ENCODE data around the gene CACNA2D3. TPM values are rescaled to one million over a fixed set of nuclear protein-coding genes. Genes with fewer than 3 reads are reported as not detected.

The CACNA2D3 gene
- total RNA-seq, 2 donors from 2014 or later: 0.42 to 0.98 TPM

GRCh38 chr3:55012091-55012490 lies 889.7 kb downstream of the CACNA2D3 start:
- H3K4me3 ChIP-seq: no peak overlapping the region
- H3K27ac ChIP-seq: no peak overlapping the region
- no peaks in the 10 kb centered on the region for H3K9me3 ChIP-seq
- intact Hi-C loops (cut with DNase I): no loop called here
- no peak overlapping the region for H3K9ac ChIP-seq (ENCODE audit: low read depth in 2 of 2, low read length in 2 of 2)
- no peak for TF ChIP-seq CTCF (IDR thresholded peaks at IDR 0.05)
- no peaks in the 10 kb centered on the region for H3K36me3 ChIP-seq
- no peaks in the 10 kb centered on the region for H3K4me1 ChIP-seq
- DNase-seq: no peak
- no peaks in the 10 kb centered on the region for H3K27me3 ChIP-seq

- Histone ChIP-seq H3K27me3 (no peaks in the 10 kb centered on the region), H3K4me3 (no peak overlapping the region), H3K9ac (ENCODE audit: low read depth in 2 of 2, low read length in 2 of 2) (no peak overlapping the region), H3K9me3 (no peaks in the 10 kb centered on the region), H3K27ac (no peak overlapping the region), H3K4me1 (no peaks in the 10 kb centered on the region), H3K36me3 (no peaks in the 10 kb centered on the region)
- DNase-seq: no peak
- intact Hi-C loops (cut with DNase I): no loop called here
- no peak for TF ChIP-seq CTCF (IDR thresholded peaks at IDR 0.05)
Observed at GRCh38 chr3:55013145-55013925, 891.0 kb downstream of the CACNA2D3 start.

- Histone ChIP-seq H3K9me3 (no peaks in the 10 kb centered on the region), H3K9ac (ENCODE audit: low read depth in 2 of 2, low read length in 2 of 2) (no peak overlapping the region), H3K36me3 (no peaks in the 10 kb centered on the region), H3K27me3 (no peaks in the 10 kb centered on the region), H3K4me1 (no peaks in the 10 kb centered on the region), H3K4me3 (no peak overlapping the region), H3K27ac (no peak overlapping the region)
- intact Hi-C loops (cut with DNase I): no loop called here
- TF ChIP-seq CTCF (IDR thresholded peaks at IDR 0.05): no peak
- no peak for DNase-seq
Observed at GRCh38 chr3:55014081-55014480, 891.7 kb downstream of the CACNA2D3 start.

- intact Hi-C loops (cut with DNase I): no loop called here
- TF ChIP-seq CTCF (IDR thresholded peaks at IDR 0.05): no peak
- Histone ChIP-seq H3K36me3 (no peaks in the 10 kb centered on the region), H3K27me3 (no peaks in the 10 kb centered on the region), H3K4me3 (no peak overlapping the region), H3K4me1 (no peaks in the 10 kb centered on the region), H3K9ac (ENCODE audit: low read depth in 2 of 2, low read length in 2 of 2) (no peak overlapping the region), H3K9me3 (no peaks in the 10 kb centered on the region), H3K27ac (no peak overlapping the region)
- DNase-seq: no peak
Observed at GRCh38 chr3:55014906-55015305, 892.6 kb downstream of the CACNA2D3 start.

GRCh38 chr3:55017876-55018275 lies 895.5 kb downstream of the CACNA2D3 start:
- Histone ChIP-seq H3K4me3 (no peak overlapping the region), H3K36me3 (no peaks in the 10 kb centered on the region), H3K27ac (no peak overlapping the region), H3K9me3 (no peaks in the 10 kb centered on the region), H3K27me3 (no peaks in the 10 kb centered on the region), H3K9ac (ENCODE audit: low read depth in 2 of 2, low read length in 2 of 2) (no peak overlapping the region), H3K4me1 (no peaks in the 10 kb centered on the region)
- intact Hi-C loops (cut with DNase I): no loop called here
- no peak for TF ChIP-seq CTCF (IDR thresholded peaks at IDR 0.05)
- no peak for DNase-seq

Measured in colonic mucosa (tissue), 4 donors.